Limb (tissue), 2 donors: ENCODE data around the gene C2orf78.
"Not testable (repeated sequence)": the region's sequence is repeated elsewhere in the genome, so short reads cannot be mapped to it uniquely, and the experiment has no call there.

Source experiments
- DNase-seq, 2 donors: peaks; one replicate each; pipeline ENCODE4 v3.0.0-alpha.2; 2016; ENCODE audit errors: extremely low spot score in 2 of 2

The C2orf78 gene

DNA sequence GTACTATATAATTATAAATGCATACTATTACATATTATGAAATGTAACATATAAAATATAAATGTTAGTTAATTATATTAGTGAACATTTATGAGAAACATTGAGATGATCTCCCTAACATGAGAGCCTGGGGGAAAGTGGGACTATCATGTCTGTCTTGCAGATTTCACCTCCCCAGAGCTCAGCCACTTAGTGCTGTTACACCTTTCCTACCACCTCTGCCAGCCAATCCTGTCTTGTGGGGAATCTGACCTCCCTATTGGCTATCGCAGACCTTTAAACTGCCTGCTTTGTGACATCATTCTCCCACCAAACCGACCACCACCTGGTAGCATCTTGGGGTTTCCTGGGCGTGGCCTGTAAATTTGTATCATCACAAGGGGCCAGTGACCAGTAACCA lies at the start of gene C2orf78:
Gene C2orf78 (plus strand): TSS at position 301 of the 400 bp plus-strand sequence. CDS start 127 bp downstream, outside the sequence.
- DNase-seq = not testable (repeated sequence)

GRCh38 chr2:73736378-73736777 lies 47.6 kb upstream of the C2orf78 start:
- no peak for DNase-seq

DNA sequence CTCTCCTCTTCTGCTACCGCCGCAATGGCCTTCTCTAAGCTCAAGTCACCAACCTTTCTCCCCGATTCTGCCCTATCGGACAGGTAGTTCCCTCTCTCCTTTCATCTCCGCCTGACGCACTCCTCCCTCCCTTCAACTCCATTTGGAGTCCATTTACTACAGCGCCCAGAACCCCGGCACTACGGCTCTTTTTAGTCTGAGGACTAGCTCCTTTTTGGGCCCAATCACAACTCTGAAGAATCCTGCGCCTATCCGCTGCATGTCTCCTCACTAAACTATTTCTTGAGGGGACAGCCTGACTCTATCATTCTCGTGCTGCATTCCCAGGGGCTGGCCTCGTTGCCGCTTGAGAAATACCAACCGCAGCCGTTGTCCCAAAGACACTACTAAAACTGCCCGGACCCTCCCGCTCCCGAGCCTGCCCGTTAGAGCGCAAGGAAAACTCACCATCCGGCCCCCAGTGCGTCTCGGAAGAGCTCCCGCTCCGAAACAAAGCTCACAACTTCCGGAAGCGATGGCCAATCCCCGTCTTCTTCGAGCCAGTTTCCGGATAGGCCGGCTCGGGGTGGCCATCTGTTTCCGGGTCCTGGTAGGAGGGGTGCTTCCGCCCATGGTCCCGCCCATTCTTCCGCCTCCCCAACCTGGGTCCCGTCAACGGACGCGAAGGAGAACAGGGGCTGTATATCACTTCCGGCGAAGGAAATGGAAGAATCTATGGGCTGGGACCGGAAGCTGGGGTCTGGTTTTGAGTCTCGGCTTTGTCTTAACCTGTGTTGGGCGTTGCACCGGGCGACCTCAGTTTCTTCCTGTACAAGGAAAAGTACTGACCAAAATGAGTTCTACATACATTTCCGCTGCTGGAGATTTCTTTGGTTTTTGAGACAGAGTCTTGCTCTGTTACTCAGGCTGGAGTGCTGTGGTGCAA lies 46.9 kb upstream of the C2orf78 start, which contains the start of gene TPRKB:
Gene TPRKB (minus strand): TSS at position 491 of the 925 bp plus-strand sequence. CDS start 2,776 bp downstream, outside the sequence.
- DNase-seq = peak; percentile 98

DNA sequence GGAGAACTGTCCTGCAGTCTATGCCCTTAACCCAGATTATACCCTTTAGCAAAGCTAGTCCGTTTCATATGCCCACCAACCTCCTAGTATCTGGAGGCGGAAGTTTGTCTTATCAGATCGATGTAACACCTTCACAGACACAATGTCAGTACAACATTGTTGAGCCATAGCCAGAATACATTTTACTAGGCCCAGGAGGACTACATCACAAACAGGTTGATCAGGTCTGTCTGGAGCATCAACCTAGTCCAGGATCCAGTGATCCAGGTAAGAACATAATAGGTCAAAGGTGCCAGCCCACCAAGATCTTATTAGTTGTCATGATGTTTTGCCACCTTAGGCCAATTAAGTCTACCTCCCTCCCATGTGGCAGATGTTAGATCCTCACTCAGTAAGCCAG lies 44.9 kb upstream of the C2orf78 start:
- no peak for DNase-seq

DNA sequence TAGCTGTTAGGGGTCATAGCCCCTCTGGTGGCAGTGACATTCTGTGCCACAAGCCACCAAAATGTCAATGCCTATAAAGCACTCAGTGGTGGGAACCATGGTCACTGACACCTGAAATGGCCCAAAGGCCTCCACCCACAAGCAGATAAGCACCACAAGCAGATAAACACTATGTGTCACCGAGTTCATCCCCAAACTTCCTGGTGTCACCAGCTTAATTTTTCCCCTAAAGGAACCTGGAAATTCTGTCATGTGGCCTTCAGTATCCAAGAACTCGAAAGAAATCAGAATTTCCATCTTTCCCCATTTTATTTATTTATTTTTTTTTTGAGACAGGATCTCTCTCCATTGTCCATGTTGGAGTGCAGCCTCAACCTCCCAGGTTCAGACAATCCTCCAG lies 43.2 kb upstream of the C2orf78 start:
- no peak for DNase-seq

- DNase-seq = no peak
These were observed 37.7 kb upstream of the C2orf78 start for GRCh38 chr2:73746015-73746876.

- DNase-seq = no peak
These were observed 37.1 kb upstream of the C2orf78 start for GRCh38 chr2:73746877-73747208.

DNA sequence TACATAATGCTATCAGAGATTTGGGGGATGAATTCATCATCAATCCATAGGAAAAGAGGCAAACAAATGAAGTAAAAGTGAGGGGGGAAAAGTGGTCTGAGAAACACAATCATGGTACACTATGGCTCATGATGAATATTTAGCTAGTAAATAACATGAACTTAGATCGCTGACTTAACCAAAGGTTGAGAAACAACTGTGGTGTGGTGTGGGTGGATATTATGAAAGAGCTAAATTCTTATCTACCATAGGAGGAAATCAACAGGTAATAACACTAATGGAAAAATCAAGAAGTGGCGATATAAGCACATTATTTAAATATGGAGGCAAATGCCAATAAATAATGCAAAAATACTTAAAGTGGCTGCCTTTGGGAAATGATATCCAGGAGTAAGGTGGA lies 34.7 kb upstream of the C2orf78 start:
- DNase-seq = no peak

DNA sequence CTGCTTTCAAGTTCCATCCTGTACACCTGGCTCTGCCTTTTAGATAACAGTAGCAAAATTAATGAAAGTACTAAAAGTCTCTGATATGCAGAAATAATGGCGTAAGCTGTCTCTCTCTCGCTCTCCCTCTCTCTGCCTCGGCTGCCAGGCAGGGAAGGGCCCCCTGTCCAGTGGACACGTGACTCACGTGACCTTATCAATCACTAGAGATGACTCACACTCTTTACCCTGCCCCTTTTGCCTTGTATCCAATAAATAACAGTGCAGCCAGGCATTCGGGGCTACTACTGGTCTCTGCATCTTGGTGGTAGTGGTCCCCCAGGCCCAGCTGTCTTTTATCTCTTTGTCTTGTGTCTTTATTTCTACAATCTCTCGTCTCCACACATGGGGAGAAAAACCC lies 29.7 kb upstream of the C2orf78 start:
- DNase-seq = not testable (repeated sequence)

DNA sequence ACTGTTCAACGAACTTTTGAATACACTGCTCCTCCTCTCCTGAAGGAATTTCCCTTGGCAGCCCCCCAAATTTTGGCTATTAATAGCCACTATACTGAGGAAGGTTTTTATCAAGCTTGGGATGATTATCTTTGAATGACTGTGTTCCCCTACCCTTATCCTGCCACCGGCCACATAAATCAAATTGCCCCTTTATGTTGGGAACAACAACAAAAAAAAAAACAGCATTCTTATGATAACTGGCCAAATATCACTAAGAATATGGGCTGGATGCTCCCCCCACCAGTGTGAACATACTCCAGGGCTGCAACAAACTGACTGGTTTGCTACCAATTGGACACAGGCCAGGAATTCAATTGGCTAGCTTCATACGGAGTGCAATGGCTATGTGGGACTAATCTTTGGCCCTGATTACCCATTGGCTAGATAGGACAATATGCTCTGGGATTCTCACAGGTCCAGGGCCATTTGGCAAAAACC lies 24.7 kb upstream of the C2orf78 start:
- DNase-seq = no peak

DNA sequence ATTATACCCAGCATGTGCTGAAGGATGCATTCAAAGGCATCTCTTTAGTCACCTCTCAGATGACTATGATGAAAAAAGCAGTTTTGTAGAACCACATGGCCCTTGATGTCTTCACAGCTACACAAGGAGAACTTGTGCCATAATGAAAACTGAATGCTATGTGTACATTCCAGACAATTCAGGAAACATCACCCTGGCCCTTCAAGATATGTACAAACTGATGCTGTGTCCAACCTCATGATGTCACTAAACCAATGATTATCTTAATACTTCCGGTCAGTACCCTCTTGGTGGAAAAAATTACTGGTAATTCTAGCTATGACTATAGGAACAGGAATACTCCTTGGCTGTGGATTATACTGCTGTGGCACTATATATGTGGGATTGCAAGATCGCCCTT lies 24.1 kb upstream of the C2orf78 start:
- DNase-seq = no peak

DNA sequence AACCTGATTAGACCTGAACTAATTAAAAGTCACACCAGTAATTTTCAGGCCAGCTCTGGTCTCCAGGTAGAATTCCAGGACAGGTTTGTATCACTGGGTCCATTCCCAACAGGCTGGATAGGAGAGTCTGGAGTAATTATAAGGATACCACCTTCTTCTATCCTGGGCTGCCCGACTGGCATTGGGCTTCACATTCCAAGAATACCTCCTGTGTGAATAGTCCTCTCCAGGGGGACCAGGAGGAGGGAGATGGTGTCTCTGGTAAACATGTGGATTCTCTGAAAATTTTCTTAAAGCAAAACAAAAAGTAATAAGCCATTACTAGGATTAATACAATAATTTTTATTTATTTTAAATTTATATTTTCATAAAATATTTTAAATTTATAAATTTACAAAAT lies 21.4 kb upstream of the C2orf78 start:
- no peak for DNase-seq

DNA sequence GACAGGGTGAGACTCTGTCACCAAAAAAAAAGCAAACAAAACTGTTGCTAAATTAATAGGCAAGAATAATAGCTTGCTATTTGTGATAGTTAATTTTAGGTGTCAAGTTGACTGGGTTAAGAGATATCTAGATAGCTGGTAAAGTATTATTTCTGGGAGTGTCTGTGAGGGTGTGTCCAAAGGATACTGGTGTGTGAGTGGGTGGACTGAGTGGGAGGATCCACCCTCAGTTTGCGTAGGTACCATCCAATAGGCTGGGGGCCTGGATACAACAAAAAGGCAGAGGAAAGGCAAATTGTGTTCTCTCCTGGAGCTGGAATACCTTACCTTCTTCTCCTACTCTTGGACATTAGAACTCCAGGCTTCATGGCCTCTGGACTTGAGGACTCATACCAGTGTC lies 19.0 kb upstream of the C2orf78 start:
- DNase-seq = no peak

- no peak for DNase-seq
These were observed 17.6 kb upstream of the C2orf78 start for GRCh38 chr2:73766349-73766748.

- no peak for DNase-seq
These were observed 17.0 kb upstream of the C2orf78 start for GRCh38 chr2:73766994-73767393.

DNA sequence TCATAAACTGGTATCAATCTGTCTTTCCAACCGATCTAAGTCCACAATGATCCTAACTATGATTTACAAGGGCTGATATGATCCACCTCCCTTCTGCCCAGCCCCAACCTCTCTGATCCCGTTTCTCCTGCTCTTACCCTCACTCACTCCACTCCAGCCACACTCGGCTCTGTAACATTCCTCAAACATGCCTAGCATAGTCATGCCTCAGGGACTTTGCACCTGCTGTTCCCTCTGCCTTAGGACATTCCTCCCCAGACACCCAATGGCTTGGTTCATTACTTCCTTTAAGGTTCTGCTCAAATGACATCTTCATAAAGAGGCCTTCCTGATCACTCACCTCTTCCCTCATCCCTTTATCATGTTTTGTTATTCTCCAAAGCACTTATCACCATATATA lies 13.3 kb upstream of the C2orf78 start:
- DNase-seq = no peak

GRCh38 chr2:73772819-73773218 lies 11.2 kb upstream of the C2orf78 start:
- no peak for DNase-seq

DNA sequence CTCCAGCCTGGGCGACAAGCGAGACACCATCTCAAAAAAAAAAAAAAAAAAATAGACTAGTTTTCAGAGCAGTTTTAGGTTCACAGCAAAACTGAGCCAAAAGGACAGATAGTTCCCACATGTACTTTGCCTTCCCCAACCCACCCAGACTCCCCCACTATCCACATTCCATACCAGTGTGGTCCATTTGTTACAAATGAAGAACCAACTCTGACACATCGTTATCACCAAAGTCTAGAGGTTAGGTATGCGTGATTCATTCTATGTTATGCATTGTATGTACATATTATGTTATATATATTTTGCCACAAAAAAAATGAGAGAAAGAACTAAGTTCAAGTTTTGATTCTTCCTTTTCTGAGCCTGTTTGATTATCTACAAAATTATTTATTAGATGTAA lies 7.6 kb upstream of the C2orf78 start:
- no peak for DNase-seq

- no peak for DNase-seq
These were observed 7.0 kb upstream of the C2orf78 start for GRCh38 chr2:73776869-73777519.

- not testable (repeated sequence) for DNase-seq
These were observed 5.0 kb upstream of the C2orf78 start for GRCh38 chr2:73778867-73779466.
